GM23248 (cell line): ENCODE data around the gene STK32B. TPM values are rescaled to one million over a fixed set of nuclear protein-coding genes. Genes with fewer than 3 reads are reported as not detected.

ENCODE experiments used
- DNase-seq: peaks from one replicate; pipeline ENCODE4 v3.0.0-alpha.2; 2015
- H2AFZ ChIP-seq: fragments of 200-600 bp; sonication (generic); 2 replicates; pipeline ENCODE4 v1.6.1; 2016; ENCODE audit warnings: antibody characterized with exemption
- H3F3A ChIP-seq: fragments of 200-600 bp; sonication (generic); 2 replicates; pipeline ENCODE4 v1.6.1; 2016; ENCODE audit warnings: mild to moderate bottlenecking, antibody characterized with exemption, mixed run types; ENCODE audit not compliant: insufficient read depth
- H3K27ac ChIP-seq: fragments of 200-600 bp; sonication (generic); 2 replicates; pipeline ENCODE4 v1.5.1; 2016; ENCODE audit warnings: mild to moderate bottlenecking
- H3K27me3 ChIP-seq: fragments of 200-600 bp; sonication (generic); replicated peaks from 2 replicates; pipeline ENCODE4 v1.6.1; 2016; ENCODE audit warnings: mild to moderate bottlenecking; ENCODE audit not compliant: insufficient read depth
- H3K36me3 ChIP-seq: fragments of 200-600 bp; sonication (generic); 2 replicates; pipeline ENCODE4 v1.6.1; 2016; ENCODE audit warnings: low read depth, mild to moderate bottlenecking
- H3K4me1 ChIP-seq: fragments of 200-600 bp; sonication (generic); 2 replicates; pipeline ENCODE4 v1.6.1; 2016; ENCODE audit warnings: mild to moderate bottlenecking; ENCODE audit not compliant: insufficient read depth
- H3K4me2 ChIP-seq: fragments of 200-600 bp; sonication (generic); one replicate; pipeline ENCODE4 v1.6.1; 2016; ENCODE audit warnings: mild to moderate bottlenecking; ENCODE audit not compliant: unreplicated experiment
- H3K4me3 ChIP-seq: fragments of 200-600 bp; sonication (generic); 2 replicates; pipeline ENCODE4 v1.5.1; 2016; ENCODE audit warnings: mild to moderate bottlenecking
- H3K79me2 ChIP-seq: fragments of 200-600 bp; sonication (generic); 2 replicates; pipeline ENCODE4 v1.6.1; 2016; ENCODE audit warnings: mild to moderate bottlenecking; ENCODE audit not compliant: insufficient read depth
- H3K9ac ChIP-seq: fragments of 200-600 bp; sonication (generic); 2 replicates; pipeline ENCODE4 v1.6.1; 2016; ENCODE audit warnings: mild to moderate bottlenecking
- H3K9me2 ChIP-seq: fragments of 200-600 bp; sonication (generic); 2 replicates; pipeline ENCODE4 v1.6.1; 2016; ENCODE audit warnings: mixed run types, mild to moderate bottlenecking, moderate library complexity; ENCODE audit not compliant: insufficient read depth
- H3K9me3 ChIP-seq: fragments of 200-600 bp; sonication (generic); one replicate; pipeline ENCODE4 v1.6.1; 2017; ENCODE audit warnings: low read depth
- H4K20me1 ChIP-seq: fragments of 200-600 bp; sonication (generic); 2 replicates; pipeline ENCODE4 v1.6.0; 2016; ENCODE audit not compliant: insufficient read depth
- EZH2 ChIP-seq: fragments of 200-600 bp; sonication (generic); IDR thresholded peaks from 2 replicates; pipeline ENCODE4 v1.6.1; 2018; ENCODE audit warnings: antibody characterized with exemption, mild to moderate bottlenecking; ENCODE audit not compliant: insufficient read depth, poor library complexity, severe bottlenecking
- EZH2phosphoT487 ChIP-seq: fragments of 200-600 bp; sonication (generic); IDR thresholded peaks from 2 replicates; pipeline ENCODE4 v1.6.1; 2018; ENCODE audit warnings: antibody characterized with exemption, moderate library complexity, mild to moderate bottlenecking, low read depth; ENCODE audit not compliant: insufficient read depth
- WGBS, 2 experiments: methylation state at CpG; one replicate each; pipeline ENCODE4 v1.1.6; 2015 to 2017; ENCODE audit warnings: low lambda C conversion rate in 2 of 2, low coverage in 1 of 2; ENCODE audit errors: missing lambda C conversion rate in 2 of 2; 5-methylcytosine and 5-hydroxymethylcytosine counted together
- in situ Hi-C: fragments of 300-500 bp; cut with MboI; formaldehyde crosslinking; loops from 2 replicates; pipeline ENCODE4 v1.15.0; 2020
- polyA plus RNA-seq: library from polyadenylated mRNA; unstranded; fragments of >200 nt; fragmentation: Nextera tagmentation; extraction: Ambion mirVana; gene quantifications from 2 replicates; pipeline ENCODE4 v1.2.1, GENCODE V29; 2016
- total RNA-seq: library from RNA; depleted of rRNA; stranded (reverse); fragments of >200 nt; shearing (Covaris generic); gene quantifications from 2 replicates; pipeline ENCODE4 v1.2.3, GENCODE V29; 2014

Gene STK32B
- total and polyA plus RNA-seq, 2 experiments from 2014 or later = 4.9 to 6.1 TPM

DNA sequence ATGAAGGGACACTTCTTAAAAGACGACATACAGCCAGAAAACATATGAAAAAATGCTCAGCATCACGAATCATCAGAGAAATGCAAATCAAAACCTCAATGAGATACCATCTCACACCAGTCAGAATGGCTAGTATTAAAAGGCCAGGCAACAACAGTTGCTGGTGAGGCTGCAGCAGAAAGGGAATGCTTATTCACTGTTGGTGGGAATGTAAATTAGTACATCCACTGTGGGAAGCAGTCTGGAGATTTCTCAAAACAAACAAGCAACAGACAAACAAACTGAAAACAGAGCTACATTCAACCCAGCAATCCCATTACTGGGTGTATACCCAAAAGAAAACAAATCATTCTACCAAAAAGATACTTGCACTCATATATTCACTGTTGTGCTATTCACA is 459.2 kb downstream of the STK32B start:
- Histone ChIP-seq H3K9ac (no peak overlapping the region), H3K27ac (no peak overlapping the region), H3K4me3 (no peak overlapping the region), H3K27me3 (no peaks in the 10 kb centered on the region), H3F3A (no peaks in the 10 kb centered on the region), H4K20me1 (no peaks in the 10 kb centered on the region), H2AFZ (no peak overlapping the region), H3K36me3 (no peaks in the 10 kb centered on the region), H3K4me1 (no peaks in the 10 kb centered on the region), H3K4me2 (no peak overlapping the region), H3K79me2 (no peaks in the 10 kb centered on the region), H3K9me2 (no peaks in the 10 kb centered on the region), H3K9me3 (no peaks in the 10 kb centered on the region)
- in situ Hi-C loops = no loop called here
- peak; percentile 5 for DNase-seq
- TF ChIP-seq EZH2phosphoT487 (no peak), EZH2 (no peak)
- WGBS, 2 experiments = 38 to 40% methylated on average over 2 of the region's 2 CpGs

DNA sequence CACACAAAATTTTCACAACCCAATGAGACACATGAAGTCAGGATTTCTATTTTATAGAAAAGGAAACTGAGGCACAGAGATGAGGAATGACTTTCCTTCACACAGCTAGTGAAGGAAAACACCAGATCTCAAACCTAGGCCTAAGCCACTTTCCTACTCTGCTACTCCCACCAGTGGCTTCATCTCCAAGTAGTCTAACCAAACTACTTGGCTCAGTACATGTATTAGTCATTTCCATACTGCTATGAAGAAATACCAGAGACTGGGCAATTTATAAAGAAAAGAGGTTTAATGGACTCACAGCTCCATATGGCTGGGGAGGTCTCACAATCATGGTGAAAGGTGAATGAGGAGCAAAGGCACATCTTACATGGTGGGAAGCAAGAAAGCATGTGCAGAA is 460.5 kb downstream of the STK32B start:
- TF ChIP-seq EZH2phosphoT487 (no peak), EZH2 (no peak)

DNA sequence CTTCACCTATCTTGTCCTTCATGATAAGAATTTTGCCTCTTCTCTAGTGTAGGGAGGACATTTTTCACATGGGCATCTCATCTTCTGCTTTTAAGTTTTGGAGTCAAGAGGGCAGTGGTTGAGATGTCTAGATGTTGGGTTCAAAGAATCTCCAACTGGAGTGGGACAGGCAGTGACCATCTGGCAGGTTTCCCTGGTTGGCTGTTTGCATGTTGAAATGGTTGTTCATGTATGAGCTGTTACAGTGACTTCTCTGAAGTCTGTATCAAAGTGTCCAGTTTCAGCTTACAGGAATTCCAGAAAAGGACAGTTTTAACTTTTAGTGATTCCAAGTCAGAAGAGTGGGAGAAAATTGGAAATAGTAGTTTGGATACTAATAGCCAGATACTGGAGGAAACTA is 464.4 kb downstream of the STK32B start:
- DNase-seq = no peak
- Histone ChIP-seq H4K20me1 (no peaks in the 10 kb centered on the region), H2AFZ (no peak overlapping the region), H3K4me1 (no peaks in the 10 kb centered on the region), H3K9me2 (no peaks in the 10 kb centered on the region), H3K9me3 (no peaks in the 10 kb centered on the region), H3K36me3 (no peaks in the 10 kb centered on the region), H3K4me3 (no peak overlapping the region), H3K79me2 (no peaks in the 10 kb centered on the region), H3K27me3 (no peaks in the 10 kb centered on the region), H3K4me2 (no peak overlapping the region), H3K9ac (no peak overlapping the region), H3F3A (no peaks in the 10 kb centered on the region), H3K27ac (no peak overlapping the region)
- no peak for TF ChIP-seq EZH2
- TF ChIP-seq EZH2phosphoT487 = no peak
- in situ Hi-C loops = no loop called here

More for the DNA sequence above, 460.5 kb downstream of the STK32B start:
- DNase-seq = peak; percentile 70
- H3K27ac ChIP-seq = no peak overlapping the region
- H3K79me2 ChIP-seq = no peaks in the 10 kb centered on the region
- no peak overlapping the region for H3K4me2 ChIP-seq
- no peaks in the 10 kb centered on the region for H3K27me3 ChIP-seq
- no peaks in the 10 kb centered on the region for H4K20me1 ChIP-seq
- no peak overlapping the region for H3K9ac ChIP-seq
- in situ Hi-C loops = no loop called here
- H3K36me3 ChIP-seq = no peaks in the 10 kb centered on the region
- H3K4me3 ChIP-seq = no peak overlapping the region
- no peaks in the 10 kb centered on the region for H3K9me3 ChIP-seq
- H2AFZ ChIP-seq = no peak overlapping the region
- no peaks in the 10 kb centered on the region for H3K4me1 ChIP-seq
- no peaks in the 10 kb centered on the region for H3K9me2 ChIP-seq
- H3F3A ChIP-seq = no peaks in the 10 kb centered on the region

DNA sequence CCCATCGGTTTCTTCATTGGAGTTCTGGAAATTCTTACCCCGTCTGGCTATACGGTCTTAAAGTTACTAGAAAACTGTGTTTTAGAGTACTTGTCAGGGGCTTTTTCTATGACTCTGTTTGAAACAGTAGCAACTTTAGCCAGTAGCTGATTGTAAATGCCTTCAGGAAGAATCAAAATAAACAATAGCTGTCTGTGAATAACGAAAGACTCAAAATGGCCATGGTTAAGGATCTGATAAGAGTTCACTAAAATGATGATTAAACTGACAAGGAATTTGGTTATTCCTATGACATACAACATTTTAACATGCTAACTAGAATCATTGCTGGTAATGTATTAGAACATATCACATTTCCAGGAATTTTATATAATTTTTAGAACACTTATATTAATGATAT is 466.1 kb downstream of the STK32B start:
- H3K4me2 ChIP-seq = no peak overlapping the region
- no peaks in the 10 kb centered on the region for H3K36me3 ChIP-seq
- 92 to 94% methylated on average over 4 of the region's 4 CpGs for WGBS, 2 experiments
- DNase-seq = no peak
- no peaks in the 10 kb centered on the region for H3K79me2 ChIP-seq
- no peaks in the 10 kb centered on the region for H4K20me1 ChIP-seq
- no peaks in the 10 kb centered on the region for H3F3A ChIP-seq
- TF ChIP-seq EZH2phosphoT487 (no peak), EZH2 (no peak)
- H3K9me3 ChIP-seq = no peaks in the 10 kb centered on the region
- H3K9me2 ChIP-seq = no peaks in the 10 kb centered on the region
- no peak overlapping the region for H3K4me3 ChIP-seq
- in situ Hi-C loops = no loop called here
- H2AFZ ChIP-seq = no peak overlapping the region
- H3K4me1 ChIP-seq = no peaks in the 10 kb centered on the region
- no peak overlapping the region for H3K27ac ChIP-seq
- no peaks in the 10 kb centered on the region for H3K27me3 ChIP-seq
- H3K9ac ChIP-seq = no peak overlapping the region

DNA sequence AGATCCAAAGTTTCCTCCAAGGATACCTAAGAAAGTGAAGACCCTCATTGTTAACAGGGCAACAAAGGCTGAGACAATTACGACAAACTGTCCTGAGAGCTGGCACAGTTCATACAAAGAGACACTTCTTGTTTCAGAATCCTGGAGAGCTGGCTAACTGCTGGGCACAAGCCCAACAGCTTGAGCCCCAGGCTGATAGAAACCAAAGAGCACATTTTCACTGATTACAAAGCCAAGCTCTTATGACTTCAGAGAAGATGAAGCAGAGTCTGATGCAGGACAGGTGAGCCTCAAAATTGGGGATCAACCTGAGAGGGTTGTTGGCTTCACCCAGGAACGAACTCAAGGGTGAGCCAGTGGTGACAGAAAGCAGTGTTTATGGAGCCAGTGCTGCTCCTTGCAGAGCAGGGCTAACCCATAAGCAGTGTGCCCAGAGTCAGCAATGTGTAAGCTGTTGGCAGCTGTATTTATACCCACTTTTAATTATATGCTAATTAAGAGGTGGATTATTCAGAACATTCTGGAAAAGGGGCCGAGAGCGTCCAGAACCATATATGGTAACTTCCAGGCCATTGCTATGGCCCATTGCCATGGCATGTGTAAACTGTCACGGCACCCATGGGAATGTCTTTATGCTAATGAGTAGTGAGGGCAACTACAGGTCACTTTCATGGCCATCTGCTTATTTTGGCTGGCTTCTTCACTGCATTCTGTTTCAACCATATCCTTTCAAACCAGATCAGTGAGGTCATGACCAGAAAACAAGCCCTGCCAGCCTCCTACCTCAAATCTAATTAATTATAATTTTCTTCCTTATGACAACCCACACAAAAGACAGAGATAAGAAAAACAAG is 473.4 kb downstream of the STK32B start:
- H2AFZ ChIP-seq = no peak overlapping the region
- DNase-seq = peak; percentile 33
- H3K9ac ChIP-seq = no peak overlapping the region
- H3F3A ChIP-seq = no peaks in the 10 kb centered on the region
- H3K79me2 ChIP-seq = no peaks in the 10 kb centered on the region
- H3K27ac ChIP-seq = no peak overlapping the region
- H3K4me2 ChIP-seq = no peak overlapping the region
- in situ Hi-C loops = no loop called here
- no peaks in the 10 kb centered on the region for H3K9me3 ChIP-seq
- no peaks in the 10 kb centered on the region for H4K20me1 ChIP-seq
- H3K27me3 ChIP-seq = no peaks in the 10 kb centered on the region
- WGBS, 2 experiments = 75 to 78% methylated on average over 5 of the region's 5 CpGs
- H3K36me3 ChIP-seq = peaks cover 3% of the 10 kb centered on the region; the same call in 1 of the 2 replicates
- H3K9me2 ChIP-seq = no peaks in the 10 kb centered on the region
- no peaks in the 10 kb centered on the region for H3K4me1 ChIP-seq
- TF ChIP-seq EZH2 (no peak), EZH2phosphoT487 (no peak)
- no peak overlapping the region for H3K4me3 ChIP-seq
